Inferior parietal cortex (tissue), 1 donor: Measurements from ENCODE around the gene RASGRP4.
A peak's percentile ranks its signal among the peaks of the same experiment; 100 is the strongest.
"Not testable (repeated sequence)": the region's sequence is repeated elsewhere in the genome, so short reads cannot be mapped to it uniquely, and the experiment has no call there.

Experiments used
- DNase-seq: peaks from one replicate; pipeline ENCODE4 v3.0.0-alpha.2; 2016; ENCODE audit errors: extremely low spot score

Gene RASGRP4

GRCh38 chr19:38371081-38371480, 54.9 kb downstream of the RASGRP4 start:
- DNase-seq = no peak

GRCh38 chr19:38370299-38370698, 55.7 kb downstream of the RASGRP4 start:
- DNase-seq = no peak

GRCh38 chr19:38369584-38369983, 56.4 kb downstream of the RASGRP4 start:
- DNase-seq = no peak

- DNase-seq = no peak
Observed at GRCh38 chr19:38367041-38367440, 59.0 kb downstream of the RASGRP4 start.

GRCh38 chr19:38362946-38363688, 62.9 kb downstream of the RASGRP4 start:
- DNase-seq = not testable (repeated sequence)

- DNase-seq = no peak
Observed at GRCh38 chr19:38362076-38362945, 63.7 kb downstream of the RASGRP4 start.

GRCh38 chr19:38361633-38362075, 64.4 kb downstream of the RASGRP4 start:
- DNase-seq = peak; percentile 28

GRCh38 chr19:38360839-38361631, 65.0 kb downstream of the RASGRP4 start:
- no peak for DNase-seq

- no peak for DNase-seq
Observed at GRCh38 chr19:38360351-38360750, 65.7 kb downstream of the RASGRP4 start.

GRCh38 chr19:38359242-38360021, 66.6 kb downstream of the RASGRP4 start:
- no peak for DNase-seq
